ENCODE results near the gene TPRA1. TPM values are rescaled to one million over a fixed set of nuclear protein-coding genes. Genes with fewer than 3 reads are reported as not detected.
A peak's percentile ranks its signal among the peaks of the same experiment; 100 is the strongest.

Gene TPRA1
- polyA plus RNA-seq, 3 donors from 2014 or later = 20.8 to 36.0 (median 31.5) TPM

DNA sequence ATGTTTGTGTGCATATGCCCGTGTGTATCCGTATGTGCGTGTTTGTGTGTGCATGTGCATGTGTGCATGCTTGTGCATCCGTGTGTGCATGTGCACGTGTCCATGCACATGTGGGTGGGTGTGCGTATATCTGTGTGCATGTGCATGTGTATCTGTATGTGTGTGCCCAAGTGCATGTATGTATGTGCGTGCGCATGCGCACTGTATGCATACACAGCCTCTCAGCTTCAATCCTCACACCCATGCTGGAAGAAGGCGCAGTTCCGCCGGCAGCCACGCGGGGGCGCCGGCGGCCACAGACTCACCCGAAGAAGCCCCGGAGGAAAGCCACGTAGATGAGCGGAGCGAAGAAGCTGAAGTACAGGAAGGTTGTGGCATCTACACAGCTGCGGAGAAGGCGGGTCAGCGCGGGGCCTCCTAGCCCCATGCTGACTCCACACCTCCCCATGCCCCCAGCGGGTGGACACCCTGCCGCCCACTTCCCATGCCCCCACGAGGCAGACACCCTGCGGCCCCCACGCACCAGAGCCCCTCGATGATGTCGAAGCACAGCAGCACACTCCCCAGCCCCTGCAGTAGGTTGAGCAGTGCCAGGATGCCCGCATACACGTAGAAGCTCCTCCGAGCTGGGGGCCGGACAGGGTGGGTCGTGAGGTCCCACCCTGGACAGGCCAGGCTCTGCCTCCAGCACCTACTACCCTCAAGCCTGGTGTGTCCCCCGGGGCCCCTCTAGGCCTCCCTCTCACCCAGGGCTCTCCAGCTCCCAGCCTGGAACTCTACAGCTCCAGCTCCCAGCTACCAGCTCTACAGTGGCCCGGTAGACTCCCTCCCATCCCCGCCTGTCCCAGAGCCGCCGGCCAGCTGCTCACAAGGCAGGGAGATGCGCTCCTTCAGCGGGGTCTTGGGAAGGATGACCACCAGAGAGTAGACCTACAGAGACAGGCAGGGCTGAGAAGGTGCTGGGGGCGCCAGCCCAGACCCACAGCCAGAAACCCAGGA lies 15.4 kb downstream of the TPRA1 start:
- Mint-ChIP-seq H3K36me3 (peaks cover 0 to 8% (median 7%) of the 10 kb centered on the region in 3 donors), H3K4me1 (peaks cover 24 to 31% of the 10 kb centered on the region in 2 donors), H3K27ac (peak overlapping the region in 3 of 6 donors; percentile 53 to 70 (median 53)), H3K9me3 (no peaks in the 10 kb centered on the region), H3K27me3 (ENCODE audit: low read depth in 3 of 3) (peaks cover 0 to 4% (median 0%) of the 10 kb centered on the region in 3 donors), H3K4me3 (peak overlapping the region; percentile 1 to 60 (median 29))
- DNase-seq = peak; percentile 72 to 84 (median 74)

DNA sequence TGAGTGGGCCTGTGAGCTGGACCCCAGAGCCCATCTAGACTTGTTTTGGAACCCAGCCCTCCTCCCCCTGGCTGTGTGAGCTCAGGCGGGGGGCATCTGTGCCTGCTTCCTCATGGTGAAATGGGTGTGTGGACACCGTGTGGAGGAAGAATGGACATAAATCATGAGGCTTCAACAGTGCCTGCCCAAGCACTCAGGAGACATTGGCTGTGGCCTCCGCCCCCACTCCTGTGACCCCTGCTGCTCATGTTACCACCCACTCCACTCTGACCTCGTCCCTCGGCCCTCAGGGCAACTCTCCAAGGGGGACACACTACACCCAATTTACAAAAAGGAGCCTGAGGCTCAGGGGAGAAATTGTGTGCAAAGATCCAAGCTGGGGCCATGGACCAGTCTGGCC lies 16.6 kb downstream of the TPRA1 start:
- Mint-ChIP-seq H3K4me1 (peaks cover 12 to 18% of the 10 kb centered on the region in 2 donors), H3K9me3 (no peaks in the 10 kb centered on the region), H3K27ac (no peak overlapping the region), H3K36me3 (peaks cover 0 to 8% (median 7%) of the 10 kb centered on the region in 3 donors), H3K4me3 (no peak overlapping the region), H3K27me3 (ENCODE audit: low read depth in 3 of 3) (peaks cover 0 to 4% (median 0%) of the 10 kb centered on the region in 3 donors)
- no peak for DNase-seq

- Mint-ChIP-seq H3K4me1 (peaks cover 11 to 13% of the 10 kb centered on the region in 2 donors), H3K9me3 (no peaks in the 10 kb centered on the region), H3K27me3 (ENCODE audit: low read depth in 3 of 3) (peaks cover 0 to 4% (median 0%) of the 10 kb centered on the region in 3 donors)
Observed at GRCh38 chr3:127573401-127573800, 17.1 kb downstream of the TPRA1 start.

GRCh38 chr3:127572735-127573134 lies 17.8 kb downstream of the TPRA1 start:
- peaks cover 0 to 4% (median 0%) of the 10 kb centered on the region in 3 donors for H3K27me3 Mint-ChIP-seq (ENCODE audit: low read depth in 3 of 3)
- H3K4me3 Mint-ChIP-seq = no peak overlapping the region
- no peak for DNase-seq
- H3K9me3 Mint-ChIP-seq = no peaks in the 10 kb centered on the region
- H3K27ac Mint-ChIP-seq = no peak overlapping the region
- peaks cover 0 to 8% (median 7%) of the 10 kb centered on the region in 3 donors for H3K36me3 Mint-ChIP-seq
- H3K4me1 Mint-ChIP-seq = peaks cover 8 to 11% of the 10 kb centered on the region in 2 donors

More at GRCh38 chr3:127573401-127573800, 17.1 kb downstream of the TPRA1 start:
- H3K36me3 Mint-ChIP-seq = peaks cover 0 to 8% (median 7%) of the 10 kb centered on the region in 3 donors
- H3K27ac Mint-ChIP-seq = no peak overlapping the region
- no peak overlapping the region for H3K4me3 Mint-ChIP-seq
- DNase-seq = no peak

- peaks cover 0 to 4% (median 0%) of the 10 kb centered on the region in 3 donors for H3K27me3 Mint-ChIP-seq (ENCODE audit: low read depth in 3 of 3)
- peaks cover 0 to 8% (median 7%) of the 10 kb centered on the region in 3 donors for H3K36me3 Mint-ChIP-seq
- no peak overlapping the region for H3K4me3 Mint-ChIP-seq
- H3K4me1 Mint-ChIP-seq = peaks cover 8 to 11% of the 10 kb centered on the region in 2 donors
- H3K9me3 Mint-ChIP-seq = no peaks in the 10 kb centered on the region
- no peak for DNase-seq
- H3K27ac Mint-ChIP-seq = no peak overlapping the region
Observed at GRCh38 chr3:127572186-127572585, 18.3 kb downstream of the TPRA1 start.

DNA sequence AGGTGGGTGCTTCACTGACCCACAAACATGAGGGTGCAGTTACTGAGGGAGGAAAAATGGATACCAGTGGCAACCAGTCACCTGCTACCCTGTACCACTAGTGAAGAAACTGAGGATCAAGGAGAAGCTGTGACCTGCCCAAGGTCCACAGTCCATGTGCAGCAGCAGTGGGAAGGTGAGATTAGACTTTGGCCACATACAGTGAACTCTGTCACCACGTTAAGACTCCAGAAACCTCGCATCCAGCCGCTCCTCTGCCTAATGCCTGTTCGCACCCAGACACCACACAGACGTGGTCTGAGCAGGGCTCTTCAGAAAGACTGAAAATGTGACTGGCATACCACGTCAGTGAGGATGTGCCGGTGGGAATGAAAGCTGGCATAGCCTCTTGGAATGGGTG lies 20.0 kb downstream of the TPRA1 start:
- Mint-ChIP-seq H3K9me3 (no peaks in the 10 kb centered on the region), H3K27ac (no peak overlapping the region), H3K27me3 (ENCODE audit: low read depth in 3 of 3) (peaks cover 0 to 8% (median 0%) of the 10 kb centered on the region in 3 donors), H3K36me3 (peaks cover 0 to 8% (median 7%) of the 10 kb centered on the region in 3 donors), H3K4me3 (no peak overlapping the region), H3K4me1 (peaks cover 8 to 11% of the 10 kb centered on the region in 2 donors)
- no peak for DNase-seq

- no peaks in the 10 kb centered on the region for H3K4me1 Mint-ChIP-seq
- H3K36me3 Mint-ChIP-seq = peaks cover 0 to 8% (median 7%) of the 10 kb centered on the region in 3 donors
- H3K9me3 Mint-ChIP-seq = no peaks in the 10 kb centered on the region
- peaks cover 2 to 4% (median 2%) of the 10 kb centered on the region in 3 donors for H3K27me3 Mint-ChIP-seq (ENCODE audit: low read depth in 3 of 3)
- H3K4me3 Mint-ChIP-seq = no peak overlapping the region
- no peak overlapping the region for H3K27ac Mint-ChIP-seq
- DNase-seq = no peak
Observed at GRCh38 chr3:127569160-127569559, 21.4 kb downstream of the TPRA1 start.

DNA sequence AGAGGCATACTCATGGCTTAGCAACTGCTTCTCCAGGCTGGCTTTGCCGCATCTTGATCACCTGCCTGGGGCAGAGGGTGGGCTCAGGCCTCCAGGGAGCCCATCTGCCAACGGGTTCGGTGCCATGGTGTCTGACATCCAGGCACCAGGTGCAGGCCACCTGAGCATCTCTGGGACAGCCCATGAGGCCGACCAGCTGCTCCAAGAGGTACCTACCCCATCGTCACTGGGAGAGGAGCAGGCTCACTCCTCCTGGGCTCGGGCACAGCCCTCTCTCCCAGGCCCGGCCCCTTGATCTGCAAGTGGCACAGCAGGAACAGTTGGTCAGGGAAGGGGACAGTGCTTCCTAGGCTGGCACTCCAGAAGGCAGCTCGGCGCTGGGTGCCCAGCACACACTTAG lies 21.9 kb downstream of the TPRA1 start:
- Mint-ChIP-seq H3K27me3 (ENCODE audit: low read depth in 3 of 3) (peaks cover 4 to 5% (median 4%) of the 10 kb centered on the region in 3 donors), H3K36me3 (peaks cover 0 to 8% (median 7%) of the 10 kb centered on the region in 3 donors), H3K27ac (no peak overlapping the region), H3K4me3 (no peak overlapping the region), H3K9me3 (no peaks in the 10 kb centered on the region), H3K4me1 (no peaks in the 10 kb centered on the region)
- DNase-seq = no peak

GRCh38 chr3:127566833-127567232 lies 23.7 kb downstream of the TPRA1 start:
- Mint-ChIP-seq H3K4me1 (no peaks in the 10 kb centered on the region), H3K9me3 (no peaks in the 10 kb centered on the region), H3K36me3 (peaks cover 0 to 8% (median 7%) of the 10 kb centered on the region in 3 donors), H3K27ac (no peak overlapping the region), H3K27me3 (ENCODE audit: low read depth in 3 of 3) (peaks cover 4 to 5% (median 4%) of the 10 kb centered on the region in 3 donors), H3K4me3 (no peak overlapping the region)
- no peak for DNase-seq

GRCh38 chr3:127565711-127566110 lies 24.8 kb downstream of the TPRA1 start:
- Mint-ChIP-seq H3K27me3 (ENCODE audit: low read depth in 3 of 3) (peaks cover 4 to 5% (median 4%) of the 10 kb centered on the region in 3 donors), H3K4me3 (no peak overlapping the region), H3K27ac (no peak overlapping the region), H3K4me1 (no peaks in the 10 kb centered on the region), H3K36me3 (no peaks in the 10 kb centered on the region), H3K9me3 (no peaks in the 10 kb centered on the region)
- no peak for DNase-seq

- DNase-seq = no peak
- Mint-ChIP-seq H3K9me3 (peaks cover 0 to 11% (median 2%) of the 10 kb centered on the region in 6 donors), H3K4me1 (peaks cover 8 to 10% of the 10 kb centered on the region in 2 donors), H3K27me3 (ENCODE audit: low read depth in 3 of 3) (peaks cover 0 to 6% (median 4%) of the 10 kb centered on the region in 3 donors), H3K36me3 (peaks cover 0 to 4% (median 3%) of the 10 kb centered on the region in 3 donors), H3K4me3 (no peak overlapping the region), H3K27ac (peak overlapping the region in 5 of 6 donors; percentile 9 to 53 (median 25))
Observed at GRCh38 chr3:127560051-127560787, 30.3 kb downstream of the TPRA1 start.

DNA sequence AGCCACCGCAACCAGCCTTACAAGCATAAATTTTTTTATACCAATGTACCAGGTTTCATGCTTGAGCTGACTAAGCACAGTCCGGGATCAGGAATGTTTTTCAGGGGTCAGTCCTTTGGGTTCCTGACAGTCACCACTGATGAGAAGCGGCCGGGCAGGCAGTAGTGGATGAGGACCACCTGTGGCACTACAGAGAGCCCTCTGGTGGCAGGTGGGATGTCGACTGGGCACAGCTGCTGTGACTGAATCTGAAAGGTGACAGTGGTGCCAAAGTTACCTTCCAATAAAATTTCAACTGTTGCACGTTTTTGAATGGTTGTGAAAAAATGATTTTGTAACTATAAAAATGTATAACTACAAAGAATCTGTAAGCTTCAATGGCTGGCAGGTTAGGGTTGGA lies 34.0 kb downstream of the TPRA1 start:
- Mint-ChIP-seq H3K36me3 (peaks cover 0 to 4% (median 3%) of the 10 kb centered on the region in 3 donors), H3K27ac (no peak overlapping the region), H3K4me3 (no peak overlapping the region), H3K4me1 (peaks cover 8 to 10% of the 10 kb centered on the region in 2 donors), H3K9me3 (peaks cover 0 to 11% (median 2%) of the 10 kb centered on the region in 6 donors), H3K27me3 (ENCODE audit: low read depth in 3 of 3) (peaks cover 0 to 6% (median 2%) of the 10 kb centered on the region in 3 donors)
- no peak for DNase-seq

- Mint-ChIP-seq H3K27ac (no peak overlapping the region), H3K9me3 (peaks cover 0 to 7% (median 1%) of the 10 kb centered on the region in 6 donors), H3K27me3 (ENCODE audit: low read depth in 3 of 3) (peaks cover 0 to 4% (median 2%) of the 10 kb centered on the region in 3 donors), H3K4me3 (no peak overlapping the region), H3K4me1 (peaks cover 6% of the 10 kb centered on the region in 2 donors), H3K36me3 (peaks cover 0 to 1% (median 1%) of the 10 kb centered on the region in 3 donors)
- no peak for DNase-seq
Observed at GRCh38 chr3:127555108-127555507, 35.4 kb downstream of the TPRA1 start.
